Ovary (tissue), 9 donors: Measurements from ENCODE around the gene CUEDC2. TPM values are rescaled to one million over a fixed set of nuclear protein-coding genes. Genes with fewer than 3 reads are reported as not detected.

ENCODE experiments used
- DNase-seq, 5 donors: peaks; one replicate each; pipeline ENCODE4 v3.0.0-alpha.2; 2019 to 2020
- H3K27ac ChIP-seq, 2 donors: fragments of 200-600 bp; one replicate each; pipeline versions ENCODE4 v1.5.1 to v1.8.0; 2019 to 2022
- H3K27me3 ChIP-seq: fragments of 200-600 bp; one replicate; pipeline ENCODE4 v1.8.0; 2022
- H3K36me3 ChIP-seq: fragments of 200-600 bp; sonication (generic); one replicate; pipeline ENCODE4 v1.5.1; 2019
- H3K4me1 ChIP-seq: one replicate; pipeline ENCODE4 v1.8.1; 2013; ENCODE audit warnings: mild to moderate bottlenecking, moderate library complexity; ENCODE audit not compliant: insufficient read depth
- H3K4me3 ChIP-seq: fragments of 200-600 bp; sonication (generic); one replicate; pipeline ENCODE4 v1.5.1; 2017
- H3K9me3 ChIP-seq, 2 donors: fragments of 200-600 bp in 1 of 2; sonication (generic) in 1 of 2; one replicate each; pipeline versions ENCODE4 v1.5.1 to v1.8.1; 2013 to 2019; ENCODE audit warnings: mild to moderate bottlenecking in 1 of 2, moderate library complexity in 1 of 2
- EP300 ChIP-seq: sonication (generic); formaldehyde crosslinking; IDR thresholded peaks from one replicate; pipeline ENCODE4 v1.6.1; 2017; ENCODE audit warnings: antibody characterized with exemption
- POLR2A ChIP-seq: fragments of 450-650 bp; IDR thresholded peaks from one replicate; pipeline ENCODE4 v1.6.1; 2017; ENCODE audit warnings: antibody characterized with exemption, mild to moderate bottlenecking, moderate library complexity
- WGBS, 3 donors: extraction: QIAGEN DNeasy Blood & Tissue Kit in 1 of 3; methylation state at CpG; one replicate each; pipeline versions ENCODE4 v1.1.5 to v1.1.7; 2013 to 2017; 5-methylcytosine and 5-hydroxymethylcytosine counted together
- intact Hi-C, 4 donors: fragments of 100-400 bp; cut with DNase I; formaldehyde crosslinking; loops; one replicate each; pipeline versions ENCODE4 v1.11.0 to v1.15.1; 2022 to 2023
- polyA plus RNA-seq, 2 donors: library from polyadenylated mRNA; stranded (reverse); fragments of 200-250 nt in 1 of 2; fragments of 350-450 nt in 1 of 2; fragmentation: Illumina TruSeq in 1 of 2; extraction: RNeasy Lipid Tissue Mini Kit (QIAGEN cat#74804) in 1 of 2; gene quantifications; one replicate each; pipeline ENCODE4 v1.2.3, GENCODE V29; 2013 to 2014
- total RNA-seq, 7 donors: library from RNA; depleted of rRNA in 2 of 7; stranded (reverse); fragments of >200 nt in 2 of 7; fragmentation: NEBNext Ultra II Directional in 3 of 7; extraction: Animal tissue kit (Norgen Biotek cat#: 25700) in 3 of 7; gene quantifications; one replicate each; pipeline versions ENCODE4 v1.1.0 to v1.2.4, GENCODE V29; 2016 to 2023
- TF ChIP-seq, protein P1 (sequence below), 3 donors: fragments of 450-650 bp in 2 of 3; fragments of 200-600 bp in 1 of 3; IDR thresholded peaks; one replicate each; pipeline versions ENCODE4 v1.5.1 to v1.8.0; 2016 to 2022; ENCODE audit warnings: antibody characterized with exemption in 3 of 3, mild to moderate bottlenecking in 1 of 3
- donor health status: DM: no; HTN: no; CAD: no; lungs with moderate emphysema.
- donor health status: DM: no; HTN: no; CAD: no.
- donor health status: Bipolar disorder and iron deficiency.
- donor health status: DM: yes; HTN: yes; CAD: no.
- donor health status: DM: no; HTN: no; CAD: no.
- donor health status: DM: yes; HTN: yes; CAD: no.

Gene CUEDC2
- total and polyA plus RNA-seq, 9 donors: 34.7 to 76.5 (median 61.7) TPM

DNA sequence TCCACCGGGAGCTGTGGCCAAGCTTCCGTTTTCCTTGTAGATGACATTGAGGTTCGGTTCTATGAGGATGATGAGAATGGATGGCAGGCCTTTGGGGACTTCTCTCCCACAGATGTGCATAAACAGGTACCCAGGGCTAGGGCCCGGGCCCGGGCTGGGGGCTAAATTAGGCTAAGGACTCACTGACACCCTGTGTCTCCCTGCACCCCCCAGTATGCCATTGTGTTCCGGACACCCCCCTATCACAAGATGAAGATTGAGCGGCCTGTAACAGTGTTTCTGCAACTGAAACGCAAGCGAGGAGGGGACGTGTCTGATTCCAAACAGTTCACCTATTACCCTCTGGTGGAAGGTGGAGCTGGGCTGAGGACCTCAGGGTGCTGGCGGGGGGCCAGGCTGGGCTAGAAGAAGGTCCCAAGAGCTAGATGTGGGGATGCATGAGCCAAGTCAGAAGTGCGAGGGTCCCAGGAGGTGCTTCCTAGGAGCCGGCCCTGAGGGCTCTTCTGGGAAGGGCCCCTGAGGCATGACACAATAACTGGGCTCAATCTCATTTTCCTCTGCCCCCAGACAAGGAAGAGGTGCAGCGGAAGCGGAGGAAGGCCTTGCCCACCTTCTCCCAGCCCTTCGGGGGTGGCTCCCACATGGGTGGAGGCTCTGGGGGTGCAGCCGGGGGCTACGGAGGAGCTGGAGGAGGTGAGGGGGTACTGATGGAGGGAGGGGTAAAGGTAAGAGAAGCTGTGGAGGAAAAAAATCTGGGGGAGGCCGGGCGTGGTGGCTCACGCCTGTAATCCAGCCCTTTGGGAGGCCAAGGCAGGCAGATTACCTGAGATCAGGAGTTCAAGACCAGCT, 34.0 kb downstream of the CUEDC2 start:
- 81 to 83% (median 83%) methylated on average over 21 of the region's 21 CpGs for WGBS, 3 donors
- Histone ChIP-seq H3K27ac (peak overlapping the region; percentile 90 to 92), H3K36me3 (no peaks in the 10 kb centered on the region), H3K4me1 (peaks cover 11% of the 10 kb centered on the region), H3K9me3 (no peaks in the 10 kb centered on the region), H3K4me3 (no peak overlapping the region), H3K27me3 (no peaks in the 10 kb centered on the region)
- intact Hi-C loops: loop anchor here in 1 of 4 donors (5.0 to 10.0 kb wide), 2 partner anchors 84 to 186 kb away; no protein-coding TSS in a partner anchor
- DNase-seq: peak in 2 of 5 donors; percentile 17 to 51
- TF ChIP-seq POLR2A (no peak), EP300 (no peak)
- TF ChIP-seq, protein P1, sequence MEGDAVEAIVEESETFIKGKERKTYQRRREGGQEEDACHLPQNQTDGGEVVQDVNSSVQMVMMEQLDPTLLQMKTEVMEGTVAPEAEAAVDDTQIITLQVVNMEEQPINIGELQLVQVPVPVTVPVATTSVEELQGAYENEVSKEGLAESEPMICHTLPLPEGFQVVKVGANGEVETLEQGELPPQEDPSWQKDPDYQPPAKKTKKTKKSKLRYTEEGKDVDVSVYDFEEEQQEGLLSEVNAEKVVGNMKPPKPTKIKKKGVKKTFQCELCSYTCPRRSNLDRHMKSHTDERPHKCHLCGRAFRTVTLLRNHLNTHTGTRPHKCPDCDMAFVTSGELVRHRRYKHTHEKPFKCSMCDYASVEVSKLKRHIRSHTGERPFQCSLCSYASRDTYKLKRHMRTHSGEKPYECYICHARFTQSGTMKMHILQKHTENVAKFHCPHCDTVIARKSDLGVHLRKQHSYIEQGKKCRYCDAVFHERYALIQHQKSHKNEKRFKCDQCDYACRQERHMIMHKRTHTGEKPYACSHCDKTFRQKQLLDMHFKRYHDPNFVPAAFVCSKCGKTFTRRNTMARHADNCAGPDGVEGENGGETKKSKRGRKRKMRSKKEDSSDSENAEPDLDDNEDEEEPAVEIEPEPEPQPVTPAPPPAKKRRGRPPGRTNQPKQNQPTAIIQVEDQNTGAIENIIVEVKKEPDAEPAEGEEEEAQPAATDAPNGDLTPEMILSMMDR (IDR thresholded peaks at IDR 0.05): no peak

DNA sequence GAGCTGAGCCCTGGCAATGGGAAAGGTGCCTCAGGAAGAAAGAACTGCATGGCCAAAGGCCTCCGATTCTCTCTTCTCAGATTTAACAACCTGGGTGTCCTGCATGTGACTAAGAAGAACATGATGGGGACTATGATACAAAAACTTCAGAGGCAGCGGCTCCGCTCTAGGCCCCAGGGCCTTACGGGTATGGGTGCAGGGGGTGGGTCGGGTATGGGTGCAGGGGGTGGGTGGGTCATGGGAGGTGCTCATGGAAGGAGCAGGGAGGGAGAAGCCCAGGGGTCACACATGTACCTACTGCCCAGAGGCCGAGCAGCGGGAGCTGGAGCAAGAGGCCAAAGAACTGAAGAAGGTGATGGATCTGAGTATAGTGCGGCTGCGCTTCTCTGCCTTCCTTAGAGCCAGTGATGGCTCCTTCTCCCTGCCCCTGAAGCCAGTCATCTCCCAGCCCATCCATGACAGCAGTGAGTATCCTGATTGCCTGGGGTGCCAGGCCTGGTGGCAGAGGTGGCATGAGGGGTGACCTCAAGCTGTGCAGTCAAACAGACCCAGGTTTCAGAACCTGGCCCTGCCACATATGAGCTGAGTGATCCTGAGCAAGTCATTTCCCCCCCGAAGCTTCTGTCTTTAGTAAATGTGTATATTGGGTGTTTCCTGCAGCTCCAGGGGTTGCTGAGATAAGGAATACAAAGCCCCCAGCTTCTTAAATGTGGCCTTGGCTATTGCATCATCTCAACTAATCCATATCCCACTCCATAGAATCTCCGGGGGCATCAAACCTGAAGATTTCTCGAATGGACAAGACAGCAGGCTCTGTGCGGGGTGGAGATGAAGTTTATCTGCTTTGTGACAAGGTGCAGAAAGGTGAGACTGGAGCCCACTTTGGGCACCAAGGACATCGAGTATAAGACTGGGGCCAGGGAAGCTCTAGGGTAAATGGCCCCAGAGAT, 34.9 kb downstream of the CUEDC2 start:
- Histone ChIP-seq H3K27me3 (no peaks in the 10 kb centered on the region), H3K9me3 (no peaks in the 10 kb centered on the region), H3K27ac (no peak overlapping the region), H3K4me1 (peaks cover 11% of the 10 kb centered on the region), H3K36me3 (no peaks in the 10 kb centered on the region), H3K4me3 (no peak overlapping the region)
- intact Hi-C loops: loop anchor here in 1 of 4 donors (5.0 to 10.0 kb wide), 2 partner anchors 85 to 187 kb away; no protein-coding TSS in a partner anchor
- peak in 1 of 5 donors; percentile 8 for DNase-seq
- WGBS, 3 donors: 88 to 90% (median 89%) methylated on average over 14 of the region's 14 CpGs
- no peak for TF ChIP-seq POLR2A
- TF ChIP-seq, protein P1 (IDR thresholded peaks at IDR 0.05): no peak
- no peak for TF ChIP-seq EP300

DNA sequence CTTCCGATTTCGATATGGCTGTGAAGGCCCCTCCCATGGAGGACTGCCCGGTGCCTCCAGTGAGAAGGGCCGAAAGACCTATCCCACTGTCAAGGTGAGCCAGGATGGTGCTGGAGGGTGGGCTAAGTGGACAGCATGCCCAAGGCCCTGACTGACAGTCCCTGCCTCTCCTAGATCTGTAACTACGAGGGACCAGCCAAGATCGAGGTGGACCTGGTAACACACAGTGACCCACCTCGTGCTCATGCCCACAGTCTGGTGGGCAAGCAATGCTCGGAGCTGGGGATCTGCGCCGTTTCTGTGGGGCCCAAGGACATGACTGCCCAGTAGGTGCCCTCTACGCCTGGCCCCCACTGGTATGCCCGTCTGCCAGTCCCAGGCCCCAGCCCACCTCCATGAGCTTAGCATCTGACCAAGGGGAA, 35.6 kb downstream of the CUEDC2 start:
- 79 to 80% (median 79%) methylated on average over 12 of the region's 12 CpGs for WGBS, 3 donors
- Histone ChIP-seq H3K36me3 (no peaks in the 10 kb centered on the region), H3K9me3 (no peaks in the 10 kb centered on the region), H3K27ac (peak overlapping the region in 1 of 2 donors; percentile 97), H3K4me1 (peaks cover 11% of the 10 kb centered on the region), H3K27me3 (no peaks in the 10 kb centered on the region), H3K4me3 (no peak overlapping the region)
- intact Hi-C loops: loop anchor here in 1 of 4 donors (5.0 to 10.0 kb wide), 2 partner anchors 86 to 188 kb away; no protein-coding TSS in a partner anchor
- TF ChIP-seq EP300: no peak
- no peak for TF ChIP-seq POLR2A
- TF ChIP-seq, protein P1 (IDR thresholded peaks at IDR 0.05): no peak
- peak in 1 of 5 donors; percentile 7 for DNase-seq

GRCh38 chr10:102396317-102396650, 36.1 kb downstream of the CUEDC2 start:
- H3K27me3 ChIP-seq: no peaks in the 10 kb centered on the region
- H3K36me3 ChIP-seq: no peaks in the 10 kb centered on the region
- H3K9me3 ChIP-seq: no peaks in the 10 kb centered on the region
- peaks cover 11% of the 10 kb centered on the region for H3K4me1 ChIP-seq
- H3K4me3 ChIP-seq: peak overlapping the region; percentile 75
- TF ChIP-seq POLR2A: no peak
- TF ChIP-seq EP300: no peak
- TF ChIP-seq, protein P1 (IDR thresholded peaks at IDR 0.05): no peak
- intact Hi-C loops: loop anchor here in 1 of 4 donors (5.0 to 10.0 kb wide), 2 partner anchors 86 to 189 kb away; no protein-coding TSS in a partner anchor
- DNase-seq: no peak
- peak overlapping the region; percentile 92 to 97 for H3K27ac ChIP-seq
- 35 to 37% (median 35%) methylated on average over 4 of the region's 4 CpGs for WGBS, 3 donors
